Nephron (organoid): ENCODE measurements around the gene ADAM20.
"Not testable (repeated sequence)": the region's sequence is repeated elsewhere in the genome, so short reads cannot be mapped to it uniquely, and the experiment has no call there.

Source experiments
- H3K27ac Mint-ChIP-seq, 3 experiments: 2 replicates each; pipeline ENCODE4 v1.8.0; 2020; ENCODE audit warnings: mixed read lengths in 3 of 3, mild to moderate bottlenecking in 2 of 3, moderate library complexity in 1 of 3
- H3K27me3 Mint-ChIP-seq: 2 replicates; pipeline ENCODE4 v1.8.0; 2021; ENCODE audit warnings: low read depth, mild to moderate bottlenecking, moderate library complexity, mixed read lengths
- H3K36me3 Mint-ChIP-seq: 2 replicates; pipeline ENCODE4 v1.8.0; 2020; ENCODE audit warnings: low read depth, mixed read lengths
- H3K4me1 Mint-ChIP-seq: 2 replicates; pipeline ENCODE4 v1.8.0; 2020; ENCODE audit warnings: mixed read lengths
- H3K4me3 Mint-ChIP-seq, 3 experiments: 2 replicates each; pipeline ENCODE4 v1.8.0; 2020; ENCODE audit warnings: mild to moderate bottlenecking in 3 of 3, mixed read lengths in 3 of 3, moderate library complexity in 2 of 3
- H3K9me3 Mint-ChIP-seq: 2 replicates; pipeline ENCODE4 v1.8.0; 2020; ENCODE audit warnings: mixed read lengths
- TF ChIP-seq, protein P1 (sequence below), 3 experiments: fragments of 200-600 bp; sonication (generic); IDR thresholded peaks; one replicate each; pipeline ENCODE4 v1.5.0; 2021; ENCODE audit warnings: antibody characterized with exemption in 3 of 3; ENCODE audit not compliant: unreplicated experiment in 3 of 3

The ADAM20 gene

DNA sequence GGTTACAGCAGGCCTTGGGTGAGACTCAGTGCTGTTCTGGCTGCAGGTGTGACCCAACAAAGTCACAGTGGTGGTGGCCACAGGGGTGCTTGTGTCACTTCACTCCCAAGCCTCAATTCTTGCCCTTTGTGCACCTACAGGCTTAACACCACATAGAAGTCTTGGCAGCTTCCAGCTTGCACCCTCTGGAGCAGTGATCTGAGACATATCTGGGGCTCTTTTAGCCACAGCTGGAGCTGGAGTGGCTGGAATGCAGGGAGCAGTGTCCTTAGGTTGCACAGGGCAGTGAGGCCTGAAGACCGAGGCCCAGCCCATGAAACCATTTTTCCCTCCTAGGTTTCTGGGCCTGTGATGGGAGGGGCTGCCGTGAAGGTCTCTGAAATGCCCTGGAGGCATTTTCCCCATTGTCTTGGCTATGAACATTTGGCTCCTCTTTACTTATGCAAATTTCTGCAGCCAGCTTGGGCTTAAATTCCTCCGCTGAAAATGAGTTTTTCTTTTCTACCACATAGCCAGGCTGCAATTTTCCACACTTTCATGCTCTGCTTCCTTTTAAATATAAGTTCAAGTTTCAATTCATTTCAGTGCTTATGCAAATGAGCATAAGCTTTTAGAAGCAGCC lies 45.1 kb downstream of the ADAM20 start:
- no peaks in the 10 kb centered on the region for H3K4me1 Mint-ChIP-seq
- peaks cover 51% of the 10 kb centered on the region for H3K9me3 Mint-ChIP-seq
- TF ChIP-seq, protein P1, sequence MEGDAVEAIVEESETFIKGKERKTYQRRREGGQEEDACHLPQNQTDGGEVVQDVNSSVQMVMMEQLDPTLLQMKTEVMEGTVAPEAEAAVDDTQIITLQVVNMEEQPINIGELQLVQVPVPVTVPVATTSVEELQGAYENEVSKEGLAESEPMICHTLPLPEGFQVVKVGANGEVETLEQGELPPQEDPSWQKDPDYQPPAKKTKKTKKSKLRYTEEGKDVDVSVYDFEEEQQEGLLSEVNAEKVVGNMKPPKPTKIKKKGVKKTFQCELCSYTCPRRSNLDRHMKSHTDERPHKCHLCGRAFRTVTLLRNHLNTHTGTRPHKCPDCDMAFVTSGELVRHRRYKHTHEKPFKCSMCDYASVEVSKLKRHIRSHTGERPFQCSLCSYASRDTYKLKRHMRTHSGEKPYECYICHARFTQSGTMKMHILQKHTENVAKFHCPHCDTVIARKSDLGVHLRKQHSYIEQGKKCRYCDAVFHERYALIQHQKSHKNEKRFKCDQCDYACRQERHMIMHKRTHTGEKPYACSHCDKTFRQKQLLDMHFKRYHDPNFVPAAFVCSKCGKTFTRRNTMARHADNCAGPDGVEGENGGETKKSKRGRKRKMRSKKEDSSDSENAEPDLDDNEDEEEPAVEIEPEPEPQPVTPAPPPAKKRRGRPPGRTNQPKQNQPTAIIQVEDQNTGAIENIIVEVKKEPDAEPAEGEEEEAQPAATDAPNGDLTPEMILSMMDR (IDR thresholded peaks at IDR 0.05; ENCODE audit: unreplicated experiment in 3 of 3): no peak
- H3K27me3 Mint-ChIP-seq: no peaks in the 10 kb centered on the region
- H3K27ac Mint-ChIP-seq: no peak overlapping the region
- H3K36me3 Mint-ChIP-seq: peaks cover 33% of the 10 kb centered on the region
- H3K4me3 Mint-ChIP-seq: no peak overlapping the region

DNA sequence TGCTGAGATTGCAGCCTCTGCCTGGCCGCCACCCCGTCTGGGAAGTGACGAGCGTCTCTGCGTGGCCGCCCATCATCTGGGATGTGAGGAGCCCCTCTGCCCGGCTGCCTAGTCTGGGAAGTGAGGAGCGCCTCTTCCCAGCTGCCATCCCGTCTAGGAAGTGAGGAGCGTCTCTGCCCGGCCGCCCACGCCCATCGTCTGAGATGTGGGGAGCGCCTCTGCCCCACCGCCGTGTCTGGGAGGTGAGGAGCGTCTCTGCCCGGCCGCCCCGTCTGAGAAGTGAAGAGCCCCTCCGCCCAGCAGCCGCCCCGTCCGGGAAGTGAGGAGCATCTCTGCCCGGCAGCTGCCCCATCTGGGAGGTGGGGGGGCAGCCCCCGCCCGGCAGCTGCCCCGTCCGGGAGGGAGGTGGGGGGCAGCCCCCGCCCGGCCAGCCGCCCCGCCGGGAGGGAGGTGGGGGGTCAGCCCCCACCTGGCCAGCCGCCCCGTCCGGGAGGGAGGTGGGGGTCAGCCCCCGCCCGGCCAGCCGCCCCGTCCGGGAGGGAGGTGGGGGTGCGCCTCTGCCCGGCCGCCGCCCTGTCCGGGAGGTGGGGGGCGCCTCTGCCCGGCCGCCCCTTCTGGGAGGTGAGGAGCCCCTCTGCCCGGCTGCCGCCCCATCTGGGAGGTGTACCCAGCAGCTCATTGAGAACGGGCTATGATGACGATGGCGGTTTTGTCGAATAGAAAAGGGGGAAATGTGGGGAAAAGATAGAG lies 57.3 kb downstream of the ADAM20 start:
- not testable (repeated sequence) for H3K27ac Mint-ChIP-seq, H3K4me1 Mint-ChIP-seq, H3K27me3 Mint-ChIP-seq, H3K4me3 Mint-ChIP-seq
- peaks cover 20% of the 10 kb centered on the region for H3K9me3 Mint-ChIP-seq
- H3K36me3 Mint-ChIP-seq: peaks cover 12% of the 10 kb centered on the region

DNA sequence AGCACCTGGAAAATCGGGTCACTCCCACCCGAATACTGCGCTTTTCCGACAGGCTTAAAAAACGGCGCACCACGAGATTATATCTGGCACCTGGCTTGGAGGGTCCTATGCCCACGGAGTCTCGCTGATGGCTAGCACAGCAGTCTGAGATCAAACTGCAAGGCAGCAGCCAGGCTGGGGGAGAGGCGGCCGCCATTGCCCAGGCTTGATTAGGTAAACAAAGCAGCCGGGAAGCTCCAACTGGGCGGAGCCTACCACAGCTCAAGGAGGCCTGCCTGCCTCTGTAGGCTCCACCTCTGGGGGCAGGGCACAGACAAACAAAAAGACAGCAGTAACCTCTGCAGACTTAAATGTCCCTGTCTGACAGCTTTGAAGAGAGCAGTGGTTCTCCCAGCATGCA lies 59.3 kb downstream of the ADAM20 start:
- Mint-ChIP-seq H3K36me3 (peaks cover 12% of the 10 kb centered on the region), H3K9me3 (peaks cover 20% of the 10 kb centered on the region)
- not testable (repeated sequence) for H3K27me3 Mint-ChIP-seq, H3K27ac Mint-ChIP-seq, H3K4me1 Mint-ChIP-seq, H3K4me3 Mint-ChIP-seq

DNA sequence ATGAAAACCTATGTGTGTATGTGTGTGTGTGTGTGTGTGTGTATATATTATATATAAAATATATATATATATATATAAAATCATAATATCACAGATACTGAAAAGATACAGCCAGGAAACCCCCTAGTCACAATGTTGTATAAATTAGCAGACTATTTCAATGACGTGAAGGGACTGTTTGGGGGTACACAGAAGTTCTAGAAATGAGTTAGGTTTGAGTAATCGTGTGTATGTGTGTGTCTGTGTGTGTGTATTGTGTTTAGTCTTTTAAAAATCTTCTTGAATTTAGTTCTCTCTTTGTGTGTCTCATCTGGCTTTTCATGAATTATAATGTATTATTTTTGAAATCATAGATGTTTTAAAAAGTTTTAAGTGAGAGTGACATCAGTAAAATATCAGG lies 61.0 kb downstream of the ADAM20 start:
- TF ChIP-seq, protein P1 (IDR thresholded peaks at IDR 0.05; ENCODE audit: unreplicated experiment in 3 of 3): no peak
- Mint-ChIP-seq H3K4me3 (no peak overlapping the region), H3K27me3 (no peaks in the 10 kb centered on the region), H3K36me3 (peaks cover 12% of the 10 kb centered on the region), H3K4me1 (no peaks in the 10 kb centered on the region), H3K27ac (no peak overlapping the region), H3K9me3 (peaks cover 13% of the 10 kb centered on the region)
